Renal pelvis (tissue), 4 donors: ENCODE measurements around the gene INO80E. TPM values are rescaled to one million over a fixed set of nuclear protein-coding genes. Genes with fewer than 3 reads are reported as not detected.
"Not testable (repeated sequence)": the region's sequence is repeated elsewhere in the genome, so short reads cannot be mapped to it uniquely, and the experiment has no call there.

ENCODE experiments used
- DNase-seq: peaks from one replicate; pipeline ENCODE4 v3.0.0-alpha.2; 2013
- polyA plus RNA-seq, 3 donors: library from polyadenylated mRNA; unstranded; fragments of 120-200 nt; gene quantifications; one replicate each; pipeline ENCODE4 v1.2.1, GENCODE V29; 2013; ENCODE audit not compliant: insufficient read length in 3 of 3

INO80E gene
- polyA plus RNA-seq, 3 donors = 52.3 to 64.9 (median 56.6) TPM

DNA sequence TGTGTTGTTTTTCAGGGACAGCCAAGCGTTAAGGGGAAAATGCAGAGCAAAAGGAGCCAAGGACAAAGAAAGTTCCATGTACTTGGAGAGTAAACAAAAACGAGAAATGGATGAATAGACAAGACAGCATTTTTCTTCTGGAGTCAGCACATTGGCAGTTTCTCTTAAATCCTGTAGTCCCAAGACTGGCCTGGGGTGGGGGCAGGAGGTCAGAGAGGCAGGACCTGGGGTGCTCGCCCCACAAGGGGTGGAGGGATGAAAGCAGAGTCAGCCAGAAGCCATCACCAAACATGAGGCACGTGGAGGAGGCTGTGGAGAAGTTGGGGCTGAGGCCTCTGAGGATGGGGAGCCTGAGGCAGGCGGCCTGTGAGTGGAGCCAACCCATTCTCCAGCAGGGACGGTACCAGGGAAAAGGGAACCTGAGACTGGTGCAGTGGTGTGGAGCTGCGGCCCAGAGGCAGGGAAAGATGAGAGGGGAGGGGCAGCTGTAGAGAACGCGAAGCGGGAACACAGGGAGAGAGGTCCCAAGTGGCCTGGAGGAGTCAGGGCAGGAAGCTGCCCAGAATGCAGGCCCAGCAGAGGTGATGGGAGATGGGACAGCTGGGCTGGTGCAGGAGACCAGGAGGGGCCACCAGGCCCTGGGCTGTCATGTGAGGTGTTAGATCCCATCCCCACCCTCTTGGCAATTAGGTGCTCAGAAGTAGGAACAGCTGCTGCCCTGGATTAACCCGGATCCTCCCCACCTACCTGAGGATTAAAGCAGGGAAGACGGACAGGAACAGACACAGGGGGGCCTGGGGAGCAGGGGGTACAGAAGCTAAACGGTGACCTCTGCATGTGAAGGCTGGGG is 31.8 kb downstream of the INO80E start:
- no peak for DNase-seq

DNA sequence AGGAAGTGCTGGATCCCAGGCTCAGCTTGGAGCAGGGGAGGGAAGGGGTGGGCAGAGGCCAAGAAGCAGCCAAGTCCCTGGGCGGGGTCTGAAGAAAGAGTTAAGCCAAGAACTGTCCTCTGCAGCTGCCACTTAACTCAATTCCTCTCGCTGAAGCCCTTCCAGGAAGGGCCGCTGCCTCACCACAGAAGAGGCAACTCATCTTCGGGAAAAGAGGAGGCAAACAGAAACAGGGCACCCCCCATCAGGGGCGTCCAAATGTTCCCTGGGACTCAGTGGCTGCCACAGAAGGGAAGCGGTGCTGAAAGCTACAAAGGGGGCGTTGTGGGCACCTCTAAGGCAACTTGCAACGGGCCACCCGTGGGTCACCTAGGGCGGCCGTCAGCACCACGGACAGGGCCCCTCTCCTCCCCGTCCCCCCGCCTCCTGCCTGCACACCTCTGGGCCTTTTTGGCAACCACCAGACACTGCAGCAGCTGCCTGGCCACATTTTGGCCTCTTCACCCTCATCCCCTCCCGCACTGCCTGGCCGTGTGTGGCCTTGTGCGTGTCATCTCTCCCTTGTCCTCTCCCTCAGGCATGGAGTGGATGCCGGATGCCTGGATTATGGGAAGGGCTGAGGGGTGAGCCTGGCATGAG is 32.5 kb downstream of the INO80E start:
- DNase-seq = peak; percentile 41

DNA sequence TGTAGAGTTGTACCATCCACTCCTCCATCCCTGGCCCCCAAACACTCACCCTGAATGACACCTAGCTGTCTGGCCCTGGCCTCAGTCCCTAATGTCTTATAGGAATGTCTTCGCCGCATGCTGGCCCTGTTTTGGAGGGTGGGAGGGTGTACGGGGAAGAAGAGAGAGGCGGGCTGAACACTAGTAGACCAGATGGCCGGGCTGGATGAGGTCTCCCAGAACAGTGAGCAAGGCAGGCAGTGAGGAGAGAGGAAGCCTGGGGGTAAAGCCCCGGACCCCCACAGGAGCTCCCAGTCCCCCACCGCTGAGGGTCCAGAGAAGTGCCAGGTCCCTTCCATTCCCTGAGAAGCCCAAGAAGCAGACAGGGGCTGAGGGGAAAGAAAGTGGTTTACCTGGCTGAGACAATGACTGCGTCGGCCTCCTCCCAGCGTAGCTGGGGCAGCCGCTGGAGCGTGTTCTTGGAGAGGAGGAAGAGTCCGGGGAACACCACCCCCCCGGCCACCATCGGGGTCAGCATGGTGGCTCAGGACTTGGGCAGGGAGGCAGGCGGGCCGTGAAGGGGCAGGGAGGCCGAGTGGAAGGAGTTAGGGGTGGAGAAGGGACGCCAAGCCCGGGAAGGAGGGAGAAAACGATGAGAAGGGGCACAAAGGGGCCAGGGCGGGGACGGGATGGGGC is 34.1 kb downstream of the INO80E start:
- DNase-seq = no peak

DNA sequence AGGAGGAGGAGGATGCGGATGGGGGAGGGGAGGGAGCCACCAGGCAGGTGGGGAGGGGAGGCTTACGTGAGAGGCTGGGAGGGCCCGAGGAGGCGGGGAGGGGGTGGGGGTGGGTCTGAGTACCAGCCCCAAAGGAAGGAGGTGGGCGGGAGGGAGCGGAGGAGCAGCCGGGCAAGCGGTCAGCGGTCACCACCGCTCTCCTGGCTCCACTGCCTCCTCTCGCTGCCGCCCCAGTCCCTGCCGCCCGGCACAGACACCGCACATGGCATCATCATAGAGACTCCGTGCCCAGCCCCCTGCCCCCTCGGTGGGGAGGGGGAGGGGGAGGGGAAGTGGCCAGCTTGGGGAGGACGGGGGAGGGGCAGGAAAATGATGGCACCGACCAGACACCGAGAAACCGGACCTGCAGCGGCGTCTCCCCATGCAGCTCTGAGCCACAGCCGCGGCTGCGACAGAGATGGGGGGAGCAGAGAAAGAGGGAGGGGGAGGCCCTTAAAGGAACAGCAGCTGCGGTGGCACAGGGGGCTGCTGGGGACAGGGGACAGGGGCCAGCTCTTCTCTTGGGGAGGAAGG is 34.9 kb downstream of the INO80E start, which contains the start of gene TLCD3B:
TLCD3B (minus strand) TSS at position 431 of the 573 bp plus-strand sequence. CDS start 744 bp downstream, outside the sequence.
- DNase-seq = no peak

DNA sequence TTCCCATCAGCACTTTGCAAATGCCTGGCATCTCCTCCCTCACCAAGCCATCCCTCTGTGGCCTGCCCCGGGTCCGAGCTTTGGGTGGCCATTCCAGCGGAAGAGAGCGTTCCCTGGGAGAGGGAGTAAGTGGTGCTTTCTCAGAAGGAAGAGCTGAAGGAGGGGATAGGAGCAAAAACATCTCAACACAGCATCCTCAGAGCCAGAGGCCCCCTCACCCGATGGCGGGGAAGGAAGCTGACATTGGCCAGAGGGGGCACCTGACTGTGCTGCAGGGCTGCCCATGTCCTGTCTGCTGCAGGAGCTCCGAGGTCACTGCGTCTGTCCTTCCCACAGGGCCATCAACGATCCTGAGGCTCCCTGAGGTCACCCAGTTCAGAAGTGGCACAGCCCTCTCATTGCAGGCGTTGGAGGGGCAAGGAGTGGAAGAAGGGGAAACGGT is 35.5 kb downstream of the INO80E start:
- DNase-seq = no peak

DNA sequence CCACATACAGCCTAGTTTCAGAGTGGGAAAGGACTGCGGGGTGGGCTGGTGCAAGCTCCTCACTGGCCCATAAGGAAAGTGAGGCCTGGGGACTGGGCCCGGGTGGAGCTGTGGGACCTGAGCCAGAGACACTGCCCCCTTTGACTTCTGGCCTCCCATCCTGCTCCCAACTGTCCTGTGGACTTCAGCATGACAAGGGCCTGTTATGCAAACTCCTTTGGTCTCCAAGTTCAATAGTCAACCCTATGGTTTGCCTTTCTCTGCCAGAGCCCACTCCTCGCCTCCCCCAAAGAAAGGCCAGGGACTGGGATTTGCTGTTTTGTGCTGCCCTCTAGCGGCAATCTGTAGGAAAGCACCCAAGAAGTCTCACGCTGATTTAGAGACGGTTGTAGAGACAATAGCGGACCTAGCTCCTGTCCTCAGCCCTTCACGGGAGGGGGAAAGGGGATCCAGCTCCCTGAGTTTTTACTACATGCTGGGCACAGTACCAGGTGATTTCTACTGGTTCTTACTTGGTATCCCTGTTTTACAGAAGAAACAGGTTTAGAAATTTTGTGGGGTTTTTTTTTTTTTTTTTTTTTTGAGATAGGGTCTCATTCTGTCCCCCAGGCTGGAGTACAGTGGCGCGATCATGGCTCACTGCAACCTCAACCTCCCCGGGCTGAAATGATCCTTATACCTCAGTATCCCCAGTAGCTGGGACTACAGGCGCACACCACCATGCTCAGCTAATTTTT is 36.2 kb downstream of the INO80E start:
- DNase-seq = peak; percentile 82

DNA sequence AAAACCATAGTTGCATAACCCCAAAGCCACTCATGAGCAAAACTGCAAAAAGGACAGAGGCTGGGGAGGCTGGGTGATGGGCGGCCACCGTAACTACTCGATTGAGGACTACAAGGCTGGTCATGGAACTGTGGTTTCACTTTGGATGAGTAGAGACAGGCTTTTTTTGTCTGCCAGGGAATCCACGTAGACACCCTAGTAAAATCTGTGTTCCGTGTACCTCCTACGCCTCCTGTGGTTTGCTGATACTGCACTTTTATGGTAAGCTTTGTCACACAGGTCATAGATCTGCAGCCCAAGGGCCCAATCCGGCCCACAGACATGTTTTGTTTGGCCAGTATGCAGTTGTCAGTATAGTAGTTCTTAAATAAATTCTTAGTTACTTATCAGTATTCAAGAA is 37.2 kb downstream of the INO80E start:
- no peak for DNase-seq

DNA sequence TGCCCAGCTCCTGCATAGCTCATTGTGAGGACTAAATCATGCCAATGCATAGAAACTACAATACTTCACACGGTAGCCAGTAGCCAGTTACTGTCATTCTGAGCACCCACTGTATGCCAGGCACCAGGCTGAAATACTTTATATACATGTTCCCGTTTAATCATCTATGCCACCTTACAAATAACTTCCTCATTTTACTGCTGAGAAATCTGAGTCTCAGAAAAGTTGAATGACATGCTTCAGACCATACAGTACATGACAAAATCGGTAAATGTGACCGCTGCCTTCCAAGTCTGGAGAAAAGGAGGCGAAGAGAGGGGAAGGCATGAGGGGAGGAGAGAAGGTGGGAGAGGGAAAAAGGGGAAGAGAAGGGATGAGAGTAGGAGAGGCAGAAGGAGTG is 44.2 kb downstream of the INO80E start:
- DNase-seq = no peak

DNA sequence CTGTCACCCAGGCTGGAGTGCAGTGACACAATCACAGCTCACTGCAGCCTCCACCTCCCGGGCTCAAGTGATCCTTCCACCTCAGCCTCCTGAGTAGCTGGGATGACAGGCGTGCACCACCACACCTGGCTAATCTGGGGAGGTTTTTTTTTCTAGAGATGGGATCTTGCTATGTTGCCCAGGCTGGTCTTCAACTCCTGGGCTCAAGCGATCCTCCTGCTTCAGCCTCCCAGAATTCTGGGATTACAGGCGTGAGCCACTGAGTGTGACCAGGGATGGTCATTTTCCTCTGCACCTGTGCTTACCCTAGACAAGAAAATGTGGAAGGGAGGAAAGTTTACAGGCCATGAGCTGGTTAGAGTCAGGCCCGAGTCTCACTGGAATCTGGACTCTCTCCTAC is 44.6 kb downstream of the INO80E start:
- DNase-seq = not testable (repeated sequence)

DNA sequence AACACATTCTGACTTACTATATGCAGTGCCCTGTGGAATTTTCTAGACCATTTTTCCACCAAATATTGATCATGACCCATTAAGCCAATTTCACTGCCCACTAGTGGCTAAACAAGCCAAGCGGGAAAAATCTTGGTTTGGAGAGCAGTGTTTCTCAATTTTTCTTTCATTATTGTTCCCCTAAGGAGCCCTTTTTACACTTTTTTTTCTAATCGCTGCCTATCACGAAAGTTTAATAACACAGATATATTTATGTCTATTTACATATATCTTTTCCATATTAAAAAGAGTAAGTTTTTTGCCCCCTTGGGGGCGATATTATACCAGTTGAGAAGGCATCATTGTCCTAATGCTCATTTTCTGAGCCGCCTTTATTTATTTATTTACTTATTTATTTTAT is 45.8 kb downstream of the INO80E start:
- no peak for DNase-seq

DNA sequence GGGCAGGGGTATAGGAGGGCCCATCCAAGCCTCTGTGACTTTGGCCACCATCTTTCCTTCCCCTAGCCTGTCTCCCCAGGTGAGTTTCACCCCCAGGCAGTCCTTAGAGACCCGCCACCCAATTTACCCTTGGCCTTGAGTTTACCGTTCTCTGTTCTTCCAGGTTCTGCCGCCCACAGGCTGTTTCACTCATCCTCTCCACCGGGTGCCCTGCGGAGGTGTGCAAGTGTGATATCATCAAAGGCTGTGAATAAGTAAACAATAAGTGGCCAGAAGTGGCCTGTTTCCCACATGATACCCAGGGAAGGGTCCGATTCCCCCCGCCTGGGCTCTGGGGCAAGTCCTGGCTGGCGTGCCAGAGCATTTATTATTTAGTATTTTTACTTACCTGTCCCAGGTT is 50.1 kb downstream of the INO80E start:
- no peak for DNase-seq

DNA sequence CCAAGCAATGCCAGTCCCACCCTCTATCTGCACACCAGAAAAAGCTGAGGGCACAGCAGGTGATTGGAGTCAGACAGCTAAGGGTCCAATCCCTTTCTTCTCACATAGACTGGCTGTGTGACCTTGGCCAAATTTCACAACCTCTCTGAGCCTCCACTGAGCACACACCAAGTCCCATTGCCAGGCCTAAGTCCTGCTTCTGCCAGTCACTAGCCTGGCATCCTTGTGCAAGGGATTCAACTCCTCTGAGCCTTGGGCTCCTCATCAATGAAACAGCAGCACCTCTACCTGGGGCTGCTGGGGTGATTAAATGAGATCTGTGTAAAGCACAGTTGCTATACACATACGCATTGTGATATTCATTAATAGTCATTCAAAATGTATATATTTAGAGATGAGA is 50.5 kb downstream of the INO80E start:
- no peak for DNase-seq

DNA sequence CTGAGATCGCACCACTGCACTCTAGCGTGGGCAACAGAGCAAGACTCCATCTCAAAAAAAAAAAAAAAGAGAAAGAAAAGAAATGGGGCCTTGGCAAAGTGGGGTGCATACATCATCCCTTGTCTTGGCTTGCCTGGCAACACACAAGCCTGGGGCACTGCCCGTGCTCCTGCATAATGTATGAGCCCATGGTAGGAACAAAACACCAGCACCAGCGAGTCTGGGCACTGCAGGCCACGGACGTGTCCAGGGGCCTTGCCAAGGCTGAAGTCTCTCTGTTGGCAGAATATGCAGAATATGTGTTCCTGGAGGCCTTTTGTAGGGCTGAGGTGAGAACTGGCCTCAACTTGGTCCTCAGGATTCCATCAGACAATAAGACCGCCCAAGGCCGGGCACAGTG is 53.8 kb downstream of the INO80E start:
- DNase-seq = no peak

DNA sequence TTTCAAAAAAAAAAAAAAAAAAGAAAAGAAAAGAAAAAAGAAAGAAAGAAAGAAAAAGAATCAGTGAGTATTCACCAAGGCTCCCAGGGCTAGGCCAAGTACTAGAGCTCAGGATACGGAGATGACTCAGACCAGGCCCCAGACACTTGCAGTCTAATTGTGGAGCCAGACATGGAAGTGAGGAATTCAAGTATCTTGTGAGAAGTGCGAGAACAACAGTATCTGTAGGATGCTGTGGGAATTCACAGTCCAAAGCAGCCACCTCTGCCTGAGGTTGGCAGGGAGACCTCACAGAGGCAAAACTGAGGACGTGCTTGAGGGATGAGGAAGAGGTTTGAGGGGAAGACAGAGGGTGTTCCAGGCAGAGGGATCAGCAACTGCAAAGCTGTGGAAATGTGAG is 55.5 kb downstream of the INO80E start:
- no peak for DNase-seq

DNA sequence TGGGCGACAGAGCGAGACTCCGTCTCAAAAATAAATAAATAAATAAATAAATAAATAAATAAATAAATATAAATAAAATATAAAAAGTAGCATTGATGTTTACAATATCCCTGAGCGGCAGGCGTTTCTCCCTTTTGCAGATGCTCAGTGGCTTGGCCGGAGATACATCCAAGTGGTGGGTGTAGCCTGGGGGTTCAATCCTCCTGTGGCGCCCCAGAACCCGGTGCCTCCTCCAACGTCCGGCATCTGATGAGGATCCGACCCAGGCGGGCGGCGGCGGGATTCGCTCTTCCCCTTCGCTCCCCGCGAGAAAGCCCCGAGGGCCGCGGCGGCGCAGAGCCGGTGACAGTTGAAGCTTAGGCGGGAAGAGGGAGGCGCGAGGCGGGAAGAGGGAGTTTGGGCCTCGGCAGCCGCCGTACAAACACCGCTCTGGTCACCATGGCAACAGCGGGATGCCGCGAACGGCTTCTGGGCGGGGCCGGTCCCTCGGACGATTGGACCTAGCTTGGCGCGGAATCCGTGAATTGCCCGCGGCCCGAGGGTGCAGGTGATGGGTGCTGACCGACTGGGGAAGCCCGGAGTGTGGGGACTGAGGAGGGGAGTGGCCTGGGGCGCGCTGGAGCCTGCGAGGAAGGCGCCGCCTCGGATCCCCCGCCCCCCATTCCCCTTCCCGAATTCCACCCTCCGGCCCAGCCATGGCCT is 56.8 kb downstream of the INO80E start:
- peak; percentile 91 for DNase-seq

DNA sequence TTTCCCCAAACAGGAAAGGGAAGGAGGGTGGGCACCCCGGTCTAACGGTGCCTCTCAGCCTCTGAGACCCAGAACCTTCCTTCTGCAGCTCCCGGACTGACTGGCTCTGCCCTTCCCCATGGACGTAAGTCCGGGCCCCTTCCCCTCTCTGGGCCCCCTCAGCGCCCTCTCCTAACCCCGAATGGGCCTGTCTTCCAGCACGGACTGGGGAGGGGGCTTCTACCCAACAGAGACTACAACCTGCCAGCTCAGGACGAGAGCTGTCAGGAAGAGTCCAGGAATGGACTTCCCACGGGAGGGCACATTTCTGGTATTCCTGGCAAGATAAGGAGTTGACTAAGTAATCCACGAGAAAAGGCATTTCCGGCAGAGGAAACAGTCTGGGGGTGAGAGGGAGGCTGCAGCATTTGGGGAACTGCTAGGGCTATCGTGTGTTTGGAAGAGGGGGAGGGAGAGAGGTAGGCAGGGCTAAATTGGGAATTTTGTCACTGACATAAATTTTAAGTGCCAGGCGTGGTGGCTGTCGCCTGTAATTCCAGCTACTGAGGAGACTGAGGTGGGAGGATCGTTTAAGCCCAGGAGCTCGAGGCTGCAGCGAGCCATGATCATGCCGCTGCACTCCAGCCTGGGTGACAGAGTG is 57.5 kb downstream of the INO80E start:
- peak; percentile 50 for DNase-seq

DNA sequence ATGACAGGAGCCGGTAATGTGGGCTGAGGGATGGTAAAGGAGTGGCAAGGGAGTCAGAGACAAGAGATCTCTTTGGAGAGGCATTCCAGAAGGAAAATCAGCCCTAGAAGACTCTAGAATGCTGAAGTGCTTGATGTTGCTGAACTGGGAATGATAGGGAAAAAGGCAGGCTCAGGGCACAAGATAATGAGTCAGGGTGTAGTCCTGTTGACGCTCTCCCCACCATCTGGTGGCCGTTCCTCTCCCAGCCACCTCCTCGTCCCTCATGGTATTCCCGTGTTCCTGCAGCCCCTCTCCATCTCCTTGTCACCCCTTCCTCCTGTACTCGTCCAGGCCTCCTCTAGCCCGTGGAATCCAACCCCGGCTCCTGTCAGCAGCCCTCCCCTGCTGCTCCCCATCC is 58.4 kb downstream of the INO80E start:
- no peak for DNase-seq

DNA sequence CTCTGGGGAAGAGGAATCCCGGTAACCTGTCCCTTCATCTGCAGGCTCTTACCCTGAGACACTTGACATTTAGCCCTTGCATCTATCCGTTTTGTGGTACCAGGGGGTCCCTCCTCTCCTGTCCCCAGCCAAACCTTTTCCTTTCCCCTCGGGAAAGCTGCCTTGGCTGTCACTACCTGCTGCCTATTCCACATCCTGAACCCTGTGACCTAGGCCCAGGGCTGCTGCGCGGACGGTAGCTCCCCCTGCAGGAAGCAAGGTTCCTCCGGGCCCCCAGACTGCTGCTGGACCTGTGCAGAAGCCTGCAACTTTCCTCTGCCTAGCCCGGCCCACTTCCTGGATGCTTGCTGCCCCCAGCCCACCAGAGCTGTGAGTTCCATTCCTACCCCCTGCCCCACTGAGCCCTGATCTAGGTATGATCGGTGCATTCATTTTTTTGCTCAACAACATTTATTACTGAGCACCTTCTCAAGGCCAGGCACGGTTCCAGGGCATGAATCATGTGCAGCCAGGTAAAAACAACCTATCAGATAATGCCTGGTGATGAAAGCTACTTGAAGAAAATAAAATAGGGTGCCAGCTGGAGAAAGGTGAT is 59.0 kb downstream of the INO80E start:
- DNase-seq = no peak
